Renal cortical epithelial cell (primary cell): ENCODE data around the gene SLC25A1. TPM values are rescaled to one million over a fixed set of nuclear protein-coding genes. Genes with fewer than 3 reads are reported as not detected.
"Not testable (repeated sequence)": the region's sequence is repeated elsewhere in the genome, so short reads cannot be mapped to it uniquely, and the experiment has no call there.

Source experiments
- DNase-seq: peaks from one replicate; pipeline ENCODE4 v3.0.0-alpha.2; 2011; ENCODE audit warnings: low read depth
- total RNA-seq: library from RNA; depleted of rRNA; stranded (reverse); fragments of >200 nt; gene quantifications from 2 replicates; pipeline ENCODE4 v1.2.3, GENCODE V29; 2014

Gene SLC25A1
- total RNA-seq, 1 donor from 2014 or later, result 192 TPM

GRCh38 chr22:19206287-19206686 is 27.8 kb upstream of the SLC25A1 start:
- DNase-seq, result no peak

- no peak for DNase-seq
These were observed 26.1 kb upstream of the SLC25A1 start for GRCh38 chr22:19204640-19205039.

- no peak for DNase-seq
These were observed 25.3 kb upstream of the SLC25A1 start for GRCh38 chr22:19203834-19204233.

GRCh38 chr22:19202799-19203186 is 24.3 kb upstream of the SLC25A1 start:
- DNase-seq, result not testable (repeated sequence)

GRCh38 chr22:19201869-19202798 is 23.6 kb upstream of the SLC25A1 start:
- DNase-seq, result no peak

- no peak for DNase-seq
These were observed 22.8 kb upstream of the SLC25A1 start for GRCh38 chr22:19201130-19201868.

- no peak for DNase-seq
These were observed 20.9 kb upstream of the SLC25A1 start for GRCh38 chr22:19199479-19199878.

- DNase-seq, result no peak
These were observed 19.7 kb upstream of the SLC25A1 start for GRCh38 chr22:19197997-19198865.

GRCh38 chr22:19196841-19197612 is 18.5 kb upstream of the SLC25A1 start:
- no peak for DNase-seq

GRCh38 chr22:19195796-19196731 is 17.5 kb upstream of the SLC25A1 start:
- no peak for DNase-seq

GRCh38 chr22:19194766-19195536 is 16.4 kb upstream of the SLC25A1 start:
- DNase-seq, result no peak

- DNase-seq, result no peak
These were observed 15.3 kb upstream of the SLC25A1 start for GRCh38 chr22:19193879-19194278.

- peak; percentile 15 for DNase-seq
These were observed 9.4 kb upstream of the SLC25A1 start for GRCh38 chr22:19187716-19188563.

GRCh38 chr22:19184276-19184997 is 5.9 kb upstream of the SLC25A1 start:
- DNase-seq, result no peak

GRCh38 chr22:19183216-19183615 is 4.7 kb upstream of the SLC25A1 start:
- no peak for DNase-seq

- DNase-seq, result no peak
These were observed 4.1 kb upstream of the SLC25A1 start for GRCh38 chr22:19182472-19183157.
